ENCODE results near the gene TMX4.
"Not testable (repeated sequence)": the region's sequence is repeated elsewhere in the genome, so short reads cannot be mapped to it uniquely, and the experiment has no call there.

Gene TMX4

DNA sequence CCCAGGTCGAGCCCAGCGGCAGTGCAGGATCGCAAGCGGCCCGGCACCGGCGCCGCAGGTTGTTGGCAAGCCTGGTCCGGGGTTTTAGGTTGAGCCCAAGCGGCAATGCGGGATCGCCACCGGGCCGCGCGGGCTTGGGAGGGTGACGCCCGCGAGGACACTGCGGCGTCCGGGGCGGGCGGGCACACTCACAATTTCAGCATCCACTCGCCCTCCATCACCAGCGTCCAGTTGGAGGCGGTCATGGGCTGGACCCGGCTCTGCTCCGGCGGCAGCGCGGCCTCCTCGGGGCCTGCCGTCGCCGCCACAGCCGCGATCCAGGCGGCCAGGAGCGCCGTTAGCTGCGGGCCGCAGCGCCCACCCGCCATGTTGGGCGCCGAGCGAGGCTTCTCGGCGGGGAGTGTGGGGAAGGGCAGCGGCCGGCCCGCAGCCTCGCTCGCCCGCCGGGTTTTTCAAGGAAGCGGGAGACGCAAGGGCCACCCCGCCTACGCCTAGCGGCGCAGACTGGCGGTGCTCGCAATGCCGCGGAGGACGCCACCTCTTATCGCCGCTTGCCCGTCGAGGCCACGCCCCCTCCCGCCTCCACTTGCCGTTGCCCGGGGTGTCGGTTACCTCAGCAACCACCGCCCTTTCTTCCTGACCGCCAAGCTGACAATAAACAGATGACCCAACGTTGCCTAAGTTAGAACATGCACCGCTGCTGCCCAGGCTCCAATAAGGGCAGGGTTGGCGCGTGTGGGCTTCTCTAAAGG lies at the start of gene TMX4:
TSS of gene TMX4 (minus strand) at position 516 of the 752 bp plus-strand sequence. CDS start at position 368, 148 bp downstream.
- peak; percentile 90 for DNase-seq (ENCODE audit: low spot score)

DNA sequence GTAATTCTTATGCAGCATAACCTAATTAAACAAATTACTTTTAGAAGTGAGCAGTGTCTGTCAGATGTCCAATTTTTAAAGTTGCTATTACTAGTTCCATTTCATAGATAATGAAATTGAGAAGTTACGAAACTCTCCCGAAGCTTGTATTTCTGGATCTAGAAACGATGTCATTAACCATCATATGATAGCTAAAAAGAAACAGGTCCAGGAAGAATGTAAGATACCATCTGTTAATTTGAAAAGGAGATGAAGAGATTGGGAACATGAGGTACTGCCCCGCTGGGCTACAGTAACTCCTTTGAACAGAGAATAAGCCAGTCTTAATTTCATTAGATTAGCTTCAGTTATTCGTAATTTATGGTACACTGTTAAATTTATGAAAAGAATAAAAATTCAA lies 47.5 kb upstream of the TMX4 start:
- DNase-seq (ENCODE audit: low spot score): no peak

GRCh38 chr20:8066662-8067061 lies 47.1 kb upstream of the TMX4 start:
- DNase-seq (ENCODE audit: low spot score): no peak

GRCh38 chr20:8065691-8066090 lies 46.1 kb upstream of the TMX4 start:
- DNase-seq (ENCODE audit: low spot score): no peak

GRCh38 chr20:8062756-8063155 lies 43.2 kb upstream of the TMX4 start:
- no peak for DNase-seq (ENCODE audit: low spot score)

- DNase-seq (ENCODE audit: low spot score): no peak
These were observed 42.4 kb upstream of the TMX4 start for GRCh38 chr20:8061861-8062518.

DNA sequence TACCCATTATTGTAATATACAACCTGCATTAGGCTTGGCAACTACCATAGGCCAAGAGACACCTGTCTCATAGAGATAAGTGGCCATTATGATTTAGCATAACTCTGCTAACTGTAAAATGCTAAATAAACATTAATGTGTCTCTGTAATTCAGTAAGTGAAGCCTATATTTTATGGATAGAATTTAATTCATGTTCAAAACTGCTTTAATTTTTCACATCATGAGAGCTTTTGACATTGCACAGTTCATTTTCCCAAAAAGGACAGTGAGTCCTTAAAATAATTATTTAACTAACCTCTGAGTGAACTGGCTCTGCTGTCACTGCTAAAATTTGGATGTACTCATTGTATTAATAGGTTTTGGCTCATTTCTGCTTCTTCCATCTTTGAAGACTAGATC lies 41.4 kb upstream of the TMX4 start:
- no peak for DNase-seq (ENCODE audit: low spot score)

- no peak for DNase-seq (ENCODE audit: low spot score)
These were observed 38.3 kb upstream of the TMX4 start for GRCh38 chr20:8057871-8058270.

DNA sequence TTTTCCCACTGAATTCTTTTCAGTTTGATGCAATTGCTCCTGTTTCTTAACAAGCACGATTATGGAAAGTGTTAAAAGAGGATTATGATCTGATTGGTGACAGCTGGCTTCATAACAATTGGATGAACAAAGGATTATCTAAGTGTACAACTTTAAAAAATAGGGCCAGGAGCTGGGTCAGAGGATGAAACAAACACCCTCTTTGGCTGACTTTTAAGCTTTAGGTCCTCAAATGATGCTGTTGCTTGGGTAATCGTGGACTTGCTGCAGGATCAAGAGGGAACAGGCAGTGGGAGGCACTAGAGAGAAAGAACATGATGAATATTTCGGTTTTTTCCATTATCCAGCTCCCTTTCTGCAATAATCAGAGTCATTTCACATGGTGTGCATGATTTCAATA lies 35.5 kb upstream of the TMX4 start:
- no peak for DNase-seq (ENCODE audit: low spot score)

DNA sequence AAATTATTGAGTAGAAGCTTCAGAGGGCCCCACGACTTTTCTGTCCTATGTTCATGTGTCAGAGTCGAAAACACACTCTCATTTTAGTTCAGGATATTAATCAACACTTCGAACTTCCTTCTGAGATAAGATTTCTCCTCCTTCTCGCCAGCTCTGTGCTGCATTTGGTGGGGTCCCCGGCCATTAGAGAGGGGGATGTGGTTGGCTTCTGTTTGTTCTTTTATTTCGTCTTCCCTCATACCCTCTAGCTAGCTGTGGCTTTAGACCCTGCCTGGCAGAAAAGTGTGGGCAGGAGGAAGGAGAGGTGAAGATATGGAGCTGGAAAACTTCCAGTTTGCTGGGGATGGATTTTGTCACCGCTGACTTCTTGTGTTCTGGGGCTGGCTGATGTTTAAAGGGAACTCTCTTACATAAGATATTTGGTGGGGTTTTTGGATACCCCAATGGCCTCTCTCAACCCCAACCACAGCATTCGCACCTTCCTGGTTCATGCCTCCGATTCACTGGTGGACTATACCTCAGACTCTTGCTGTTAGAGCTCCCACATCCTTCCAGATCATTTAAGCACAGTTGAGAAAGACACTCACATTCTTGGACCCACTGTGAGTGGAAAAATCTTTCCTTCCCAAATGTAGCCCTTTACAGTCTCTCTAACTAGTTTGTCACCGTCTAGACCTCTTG lies 30.7 kb upstream of the TMX4 start:
- no peak for DNase-seq (ENCODE audit: low spot score)

DNA sequence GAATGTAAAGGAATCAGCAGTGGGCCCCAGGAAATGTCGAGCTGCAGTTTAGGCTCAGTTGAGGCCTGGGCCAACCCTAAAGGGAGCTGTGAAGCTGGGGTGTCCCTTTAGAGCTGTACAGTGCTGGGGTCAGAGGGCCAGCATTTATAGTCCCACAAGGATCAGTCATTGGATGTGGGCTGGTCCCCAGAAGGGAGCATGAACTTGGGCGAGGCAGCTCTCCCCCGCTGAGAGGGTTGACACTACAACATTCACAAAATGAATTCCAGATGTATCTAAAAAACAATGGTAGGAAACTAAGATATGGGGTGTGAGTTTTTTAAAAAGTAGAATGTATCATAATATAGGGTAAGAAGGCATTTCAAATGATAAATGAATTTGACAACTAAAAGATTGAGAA lies 29.7 kb upstream of the TMX4 start:
- no peak for DNase-seq (ENCODE audit: low spot score)

DNA sequence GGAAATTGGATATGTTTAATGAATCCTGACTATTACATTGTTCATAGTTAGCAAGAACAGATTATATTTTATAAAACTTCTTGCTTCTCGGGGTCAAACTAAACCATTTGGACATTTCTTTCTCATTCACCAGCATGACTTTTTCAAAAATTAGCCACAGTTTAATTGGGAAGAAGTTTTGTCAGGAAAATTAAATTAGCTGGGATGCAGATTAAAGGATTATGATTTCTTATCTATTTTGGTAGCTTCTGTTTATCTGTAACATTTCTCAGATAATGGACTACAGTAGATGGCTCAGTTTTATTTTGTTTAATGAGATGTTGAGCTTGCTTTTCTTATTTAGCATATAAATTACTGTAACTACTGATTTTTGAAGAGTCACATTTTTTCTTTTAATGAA lies 26.4 kb upstream of the TMX4 start:
- no peak for DNase-seq (ENCODE audit: low spot score)

GRCh38 chr20:8043687-8044282 lies 24.2 kb upstream of the TMX4 start:
- peak; percentile 39 for DNase-seq (ENCODE audit: low spot score)

DNA sequence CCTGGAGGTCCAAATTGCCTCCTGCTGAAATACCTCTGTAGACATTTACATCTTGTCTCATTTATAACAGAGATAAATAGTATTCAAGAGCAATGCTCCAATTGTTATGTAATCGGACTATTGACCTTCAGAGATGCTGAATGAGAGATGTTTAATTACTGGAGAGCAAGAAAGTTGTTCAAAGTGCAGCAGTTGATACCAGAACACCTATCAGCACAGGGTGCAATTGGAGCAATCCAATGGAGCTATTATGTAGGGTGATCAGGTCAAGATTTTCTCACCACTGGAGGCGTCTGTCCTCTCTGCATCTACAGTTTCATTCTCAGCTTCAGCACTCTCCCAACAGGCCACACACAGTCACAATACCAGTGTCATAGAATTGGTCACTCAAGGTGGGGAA lies 19.5 kb upstream of the TMX4 start:
- DNase-seq (ENCODE audit: low spot score): no peak

DNA sequence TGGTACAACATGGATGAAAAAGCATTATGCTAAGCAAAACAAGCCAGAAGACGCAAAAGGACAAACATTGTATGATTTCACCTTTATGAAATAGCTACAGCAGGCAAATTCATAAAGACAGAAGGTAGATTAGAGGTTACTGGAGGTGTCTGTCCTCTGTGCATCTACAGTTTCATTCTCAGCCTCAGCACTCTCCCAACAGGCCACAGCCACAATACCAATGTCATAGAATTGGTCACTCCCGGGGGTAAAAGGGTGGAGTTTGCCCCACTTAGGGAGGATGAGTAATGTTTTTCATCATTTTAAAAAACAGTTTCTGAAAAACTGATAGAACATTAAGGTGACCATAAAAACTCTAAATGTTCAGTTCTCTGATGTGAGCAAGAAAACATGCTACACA lies 17.2 kb upstream of the TMX4 start:
- DNase-seq (ENCODE audit: low spot score): no peak

DNA sequence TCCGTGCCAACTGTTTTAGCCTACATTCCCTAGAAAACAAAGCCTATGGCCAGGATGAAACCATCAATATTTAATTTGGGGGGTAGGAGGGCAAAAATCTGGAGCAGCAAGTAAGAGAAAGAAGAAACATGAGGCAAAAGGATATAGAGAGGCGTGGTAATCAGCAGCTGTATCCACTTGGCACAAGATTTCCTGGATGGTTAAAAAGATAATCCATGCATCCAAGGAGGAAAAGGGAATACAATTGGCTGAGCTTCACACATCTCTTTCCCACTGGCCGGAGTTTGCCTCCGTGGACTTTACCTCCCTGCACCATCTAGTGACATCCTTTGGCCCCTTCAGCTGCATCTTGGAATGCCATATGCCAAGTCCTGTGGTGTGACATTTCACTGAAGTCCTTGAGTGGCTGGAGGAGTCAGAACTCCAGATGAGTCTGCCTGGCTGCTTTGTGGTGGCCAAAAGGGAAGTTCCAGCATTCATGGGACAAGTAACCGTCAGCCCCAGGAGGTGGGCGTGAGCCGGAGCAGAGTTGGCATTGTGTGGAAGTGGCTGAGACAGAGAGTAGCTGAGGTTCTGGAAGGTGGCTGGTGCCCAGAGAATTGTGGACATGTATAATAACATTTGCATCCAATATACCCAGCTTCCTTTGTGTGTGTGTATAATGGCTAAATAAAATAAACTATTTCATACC lies 13.7 kb upstream of the TMX4 start:
- DNase-seq (ENCODE audit: low spot score): no peak

DNA sequence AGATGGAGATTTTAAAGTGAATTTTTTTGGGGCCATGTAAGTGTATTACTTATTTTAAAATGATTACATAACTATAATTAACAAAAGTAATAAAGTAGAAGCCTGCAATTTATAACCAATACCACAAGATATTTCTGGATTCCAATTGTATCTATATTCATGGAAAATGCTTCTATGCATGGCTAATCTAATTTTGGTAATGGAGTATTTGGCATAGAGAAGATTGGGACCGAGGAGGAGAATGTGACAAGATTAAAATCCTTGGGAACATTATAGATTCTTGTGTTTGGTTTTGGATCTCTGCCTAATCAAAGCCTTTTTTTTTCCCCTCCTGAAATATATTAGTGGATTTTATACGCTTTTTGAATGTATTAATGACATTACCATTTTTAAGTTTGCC lies 12.9 kb upstream of the TMX4 start:
- no peak for DNase-seq (ENCODE audit: low spot score)

- DNase-seq (ENCODE audit: low spot score): not testable (repeated sequence)
These were observed 12.0 kb upstream of the TMX4 start for GRCh38 chr20:8031539-8031938.

DNA sequence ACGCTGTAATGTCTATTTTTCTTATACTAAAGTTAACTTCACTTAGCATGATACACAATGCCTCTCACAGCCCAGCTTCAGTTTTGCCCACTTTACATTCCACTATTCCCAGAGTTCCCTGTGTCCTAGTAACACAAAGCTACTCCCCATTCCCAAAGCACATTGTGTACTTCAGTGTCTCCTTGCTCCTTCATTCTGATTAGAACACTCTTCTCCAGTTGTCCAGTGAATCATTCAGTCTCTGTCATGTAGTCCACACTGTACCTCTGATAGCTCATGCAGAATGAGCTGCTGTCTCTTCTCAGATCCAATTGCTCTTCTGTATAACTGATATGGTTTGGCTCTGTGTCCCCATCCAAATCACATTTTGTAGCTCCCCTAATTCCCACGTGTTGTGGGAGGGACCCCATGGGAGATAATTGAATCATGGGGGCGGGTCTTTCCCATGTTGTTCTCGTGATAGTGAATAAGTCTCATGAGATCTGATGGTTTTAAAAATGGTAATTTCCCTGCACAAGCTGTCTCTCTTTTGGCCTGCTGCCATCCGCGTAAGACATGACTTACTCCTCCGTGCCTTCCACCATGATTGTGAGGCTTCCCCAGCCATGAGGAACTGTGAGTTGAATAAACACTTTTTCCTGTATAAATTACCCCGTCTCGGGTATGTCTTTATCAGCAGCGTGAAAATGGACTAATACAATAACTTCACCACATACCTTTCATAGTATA lies 2.1 kb upstream of the TMX4 start:
- DNase-seq (ENCODE audit: low spot score): no peak

DNA sequence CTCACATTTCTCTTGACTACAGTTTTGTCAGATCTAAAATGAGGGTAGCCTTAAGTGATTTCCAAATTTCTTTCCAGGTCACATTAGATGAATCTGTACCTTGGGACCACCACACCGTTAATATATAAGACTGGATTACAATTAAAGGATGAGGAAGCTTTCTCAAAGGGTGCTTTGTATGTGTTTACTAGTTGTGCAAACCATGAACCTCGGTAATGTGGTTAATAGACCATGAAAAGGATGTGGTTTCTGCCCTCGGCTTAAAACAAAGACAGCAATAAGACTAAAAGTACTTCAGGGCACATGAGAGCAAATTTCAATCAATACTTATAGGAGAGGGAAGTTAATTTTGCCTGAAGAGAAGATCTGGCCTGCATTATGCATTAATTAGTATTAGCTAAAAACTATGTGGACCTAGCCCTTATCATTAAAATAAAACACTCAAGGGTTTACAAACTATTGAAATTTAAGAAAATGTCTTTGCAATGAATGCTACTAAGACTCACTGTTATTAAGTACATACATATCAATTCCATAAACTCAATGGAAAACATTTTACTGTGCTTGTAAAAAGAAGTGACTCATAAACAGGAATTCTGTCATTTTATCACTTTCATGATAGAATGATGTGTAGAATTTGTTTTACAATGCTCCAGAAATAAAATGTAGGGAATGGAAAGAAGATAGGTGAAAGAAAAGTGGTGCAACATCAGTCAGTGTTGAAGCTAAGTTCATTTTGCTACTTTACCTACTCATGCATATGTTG lies 936 bp upstream of the TMX4 start:
- no peak for DNase-seq (ENCODE audit: low spot score)

DNA sequence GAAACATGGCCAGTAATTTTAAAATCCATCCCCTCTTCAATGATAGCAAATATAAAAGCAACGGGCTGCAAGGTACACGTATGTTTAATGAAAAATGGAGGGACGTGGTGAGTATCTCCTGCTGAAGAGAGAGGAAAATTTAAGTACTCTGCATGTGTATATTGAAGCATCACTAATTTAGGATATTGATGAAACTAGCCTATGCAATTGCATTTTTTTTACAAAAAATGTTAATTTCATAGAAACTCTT lies 362 bp upstream of the TMX4 start:
- no peak for DNase-seq (ENCODE audit: low spot score)
